ENCODE data around the gene PACS1. TPM values are rescaled to one million over a fixed set of nuclear protein-coding genes. Genes with fewer than 3 reads are reported as not detected.

The PACS1 gene
- total RNA-seq, 2 experiments from 2014 or later: 76.3 to 78.3 TPM

- POLR2A ChIA-PET: no interaction called here
- H3K27me3 Mint-ChIP-seq: no peaks in the 10 kb centered on the region
- peaks cover 16% of the 10 kb centered on the region for H3K4me1 Mint-ChIP-seq (ENCODE audit: low read depth)
- no peak for TF ChIP-seq CTCF (IDR thresholded peaks at IDR 0.05)
- DNase-seq (no peak), ATAC-seq (no peak)
- H3K27ac Mint-ChIP-seq: no peak overlapping the region
- no peaks in the 10 kb centered on the region for H3K9me3 Mint-ChIP-seq
- H3K4me3 Mint-ChIP-seq: no peak overlapping the region
- intact Hi-C loops (cut with micrococcal nuclease): loop anchor here (5.0 kb wide), 1 partner anchor 62 kb away; no protein-coding TSS in a partner anchor
- H3K36me3 Mint-ChIP-seq (ENCODE audit: low read depth): peaks cover 9% of the 10 kb centered on the region
- CTCF ChIA-PET: interaction anchor here (0.6 to 2.0 kb wide), 2 partner anchors 10 to 1602 kb away, joined by 3 to 4 read pairs; no protein-coding TSS in a partner anchor
Measured at GRCh38 chr11:66219846-66220565, 149.9 kb downstream of the PACS1 start.

- Mint-ChIP-seq H3K27me3 (no peaks in the 10 kb centered on the region), H3K4me3 (no peak overlapping the region), H3K36me3 (ENCODE audit: low read depth) (peaks cover 9% of the 10 kb centered on the region), H3K9me3 (no peaks in the 10 kb centered on the region), H3K27ac (peak overlapping the region; percentile 97), H3K4me1 (ENCODE audit: low read depth) (peaks cover 16% of the 10 kb centered on the region)
- POLR2A ChIA-PET: no interaction called here
- TF ChIP-seq CTCF (IDR thresholded peaks at IDR 0.05): no peak
- DNase-seq (no peak), ATAC-seq (no peak)
- intact Hi-C loops (cut with micrococcal nuclease): loop anchor here (5.0 kb wide), 1 partner anchor 62 kb away; no protein-coding TSS in a partner anchor
- CTCF ChIA-PET: interaction anchor here (1.3 to 2.0 kb wide), 3 partner anchors 11 to 46 kb away, joined by 3 to 6 read pairs (median 4); no protein-coding TSS in a partner anchor
Measured at GRCh38 chr11:66220566-66220935, 150.5 kb downstream of the PACS1 start.

GRCh38 chr11:66221012-66221411 lies 150.9 kb downstream of the PACS1 start:
- no peaks in the 10 kb centered on the region for H3K27me3 Mint-ChIP-seq
- H3K9me3 Mint-ChIP-seq: no peaks in the 10 kb centered on the region
- no peak for TF ChIP-seq CTCF (IDR thresholded peaks at IDR 0.05)
- H3K4me3 Mint-ChIP-seq: no peak overlapping the region
- peak overlapping the region; percentile 97 for H3K27ac Mint-ChIP-seq
- no peak for DNase-seq
- POLR2A ChIA-PET: no interaction called here
- peaks cover 16% of the 10 kb centered on the region for H3K4me1 Mint-ChIP-seq (ENCODE audit: low read depth)
- intact Hi-C loops (cut with micrococcal nuclease): loop anchor here (5.0 kb wide), 1 partner anchor 61 kb away; no protein-coding TSS in a partner anchor
- peaks cover 9% of the 10 kb centered on the region for H3K36me3 Mint-ChIP-seq (ENCODE audit: low read depth)
- CTCF ChIA-PET: interaction anchor here (1.3 to 2.0 kb wide), 4 partner anchors 11 to 150 kb away, joined by 3 to 9 read pairs (median 5); partner anchors contain the start of gene PACS1
- no peak for ATAC-seq

GRCh38 chr11:66221726-66222236 lies 151.7 kb downstream of the PACS1 start:
- DNase-seq (peak; percentile 52), ATAC-seq (peak; percentile 4)
- peak overlapping the region; percentile 97 for H3K27ac Mint-ChIP-seq
- H3K9me3 Mint-ChIP-seq: no peaks in the 10 kb centered on the region
- H3K4me3 Mint-ChIP-seq: peak overlapping the region; percentile 20
- intact Hi-C loops (cut with micrococcal nuclease): loop anchor here (5.0 kb wide), 1 partner anchor 61 kb away; no protein-coding TSS in a partner anchor
- H3K4me1 Mint-ChIP-seq (ENCODE audit: low read depth): peaks cover 20% of the 10 kb centered on the region
- TF ChIP-seq CTCF (IDR thresholded peaks at IDR 0.05): no peak
- CTCF ChIA-PET: interaction anchor here (0.7 to 3.6 kb wide), 26 partner anchors 8 to 153 kb away, joined by 3 to 19 read pairs (median 4); partner anchors contain the start of genes PACS1, RIN1 and YIF1A
- POLR2A ChIA-PET: interaction anchor here (0.5 to 1.4 kb wide), 7 partner anchors 33 to 316 kb away, joined by 3 to 6 read pairs (median 3); partner anchors contain the start of gene RAB1B
- H3K36me3 Mint-ChIP-seq (ENCODE audit: low read depth): peaks cover 9% of the 10 kb centered on the region
- H3K27me3 Mint-ChIP-seq: no peaks in the 10 kb centered on the region

Measured in activated CD8-positive, alpha-beta T cell treated with anti-CD3 and anti-CD28 coated beads for 36 hours (primary cell).